ENCODE results near the gene FSTL3.

Gene FSTL3

GRCh38 chr19:729965-730668 lies 53.9 kb downstream of the FSTL3 start:
- TF ChIP-seq CTCF (IDR thresholded peaks at IDR 0.05; ENCODE audit: insufficient read depth, missing control alignments): no peak
- FAIRE-seq (no peak), DNase-seq (ENCODE audit: insufficient read length, low spot score) (no peak)

DNA sequence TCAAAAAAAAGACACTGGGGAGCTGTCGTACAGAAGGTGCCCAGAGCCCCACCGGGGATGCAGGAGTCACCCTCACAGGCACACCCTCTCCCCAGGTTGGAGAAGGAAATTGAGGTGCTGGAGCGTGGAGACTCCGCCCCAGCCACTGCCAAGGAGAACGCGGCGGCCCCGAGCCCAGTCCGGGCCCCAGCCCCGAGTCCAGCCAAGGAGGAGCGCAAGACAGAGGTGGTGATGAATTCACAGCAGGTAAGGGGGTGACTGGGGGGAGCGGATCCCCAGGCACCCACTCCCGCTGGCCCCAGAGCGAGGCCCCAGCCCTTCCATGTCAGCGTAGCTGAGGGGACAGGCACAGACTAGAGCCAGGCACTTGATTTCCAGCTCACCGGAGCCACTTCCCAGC lies 54.8 kb downstream of the FSTL3 start:
- no peak for TF ChIP-seq CTCF (IDR thresholded peaks at IDR 0.05; ENCODE audit: insufficient read depth, missing control alignments)
- FAIRE-seq (no peak), DNase-seq (ENCODE audit: insufficient read length, low spot score) (no peak)

GRCh38 chr19:732148-733069 lies 56.2 kb downstream of the FSTL3 start:
- DNase-seq (ENCODE audit: insufficient read length, low spot score) (no peak), FAIRE-seq (no peak)
- no peak for TF ChIP-seq CTCF (IDR thresholded peaks at IDR 0.05; ENCODE audit: insufficient read depth, missing control alignments)
